ENCODE results near the gene CENPL.
"Not testable (repeated sequence)": the region's sequence is repeated elsewhere in the genome, so short reads cannot be mapped to it uniquely, and the experiment has no call there.

The CENPL gene

GRCh38 chr1:173775578-173776226 lies 49.0 kb downstream of the CENPL start:
- no peak for DNase-seq
- Mint-ChIP-seq H3K4me3 (no peak overlapping the region), H3K9me3 (peaks cover 12% of the 10 kb centered on the region), H3K27ac (no peak overlapping the region), H3K36me3 (ENCODE audit: low read depth) (peaks cover 71% of the 10 kb centered on the region), H3K4me1 (no peaks in the 10 kb centered on the region), H3K27me3 (ENCODE audit: low read depth, poor library complexity) (no peaks in the 10 kb centered on the region)
- no peak for TF ChIP-seq CTCF (IDR thresholded peaks at IDR 0.05)

- Mint-ChIP-seq H3K27ac (no peak overlapping the region), H3K36me3 (ENCODE audit: low read depth) (peaks cover 54% of the 10 kb centered on the region), H3K9me3 (peaks cover 6% of the 10 kb centered on the region), H3K27me3 (ENCODE audit: low read depth, poor library complexity) (no peaks in the 10 kb centered on the region), H3K4me3 (no peak overlapping the region), H3K4me1 (no peaks in the 10 kb centered on the region)
- DNase-seq: no peak
- no peak for TF ChIP-seq CTCF (IDR thresholded peaks at IDR 0.05)
Measured at GRCh38 chr1:173771560-173771959, 53.1 kb downstream of the CENPL start.

GRCh38 chr1:173770330-173770729 lies 54.4 kb downstream of the CENPL start:
- H3K27me3 Mint-ChIP-seq (ENCODE audit: low read depth, poor library complexity); H3K4me1 Mint-ChIP-seq; H3K27ac Mint-ChIP-seq; H3K4me3 Mint-ChIP-seq; DNase-seq; H3K9me3 Mint-ChIP-seq: not testable (repeated sequence)
- peaks cover 54% of the 10 kb centered on the region for H3K36me3 Mint-ChIP-seq (ENCODE audit: low read depth)

- peak overlapping the region; percentile 4 for H3K27ac Mint-ChIP-seq
- peaks cover 54% of the 10 kb centered on the region for H3K36me3 Mint-ChIP-seq (ENCODE audit: low read depth)
- peaks cover 10% of the 10 kb centered on the region for H3K9me3 Mint-ChIP-seq
- TF ChIP-seq CTCF (IDR thresholded peaks at IDR 0.05): no peak
- DNase-seq: no peak
- H3K27me3 Mint-ChIP-seq (ENCODE audit: low read depth, poor library complexity): no peaks in the 10 kb centered on the region
- H3K4me3 Mint-ChIP-seq: no peak overlapping the region
- H3K4me1 Mint-ChIP-seq: no peaks in the 10 kb centered on the region
Measured at GRCh38 chr1:173768827-173769226, 55.9 kb downstream of the CENPL start.

GRCh38 chr1:173768206-173768605 lies 56.5 kb downstream of the CENPL start:
- Mint-ChIP-seq H3K27ac (no peak overlapping the region), H3K4me1 (no peaks in the 10 kb centered on the region), H3K36me3 (ENCODE audit: low read depth) (peaks cover 60% of the 10 kb centered on the region), H3K27me3 (ENCODE audit: low read depth, poor library complexity) (no peaks in the 10 kb centered on the region), H3K4me3 (no peak overlapping the region), H3K9me3 (peaks cover 16% of the 10 kb centered on the region)
- no peak for TF ChIP-seq CTCF (IDR thresholded peaks at IDR 0.05)
- DNase-seq: no peak

- not testable (repeated sequence) for H3K4me1 Mint-ChIP-seq; H3K27ac Mint-ChIP-seq; DNase-seq; H3K4me3 Mint-ChIP-seq; H3K27me3 Mint-ChIP-seq (ENCODE audit: low read depth, poor library complexity)
- Mint-ChIP-seq H3K9me3 (peaks cover 55% of the 10 kb centered on the region), H3K36me3 (ENCODE audit: low read depth) (peaks cover 94% of the 10 kb centered on the region)
Measured at GRCh38 chr1:173764331-173764730, 60.4 kb downstream of the CENPL start.

GRCh38 chr1:173758980-173759379 lies 65.7 kb downstream of the CENPL start:
- Mint-ChIP-seq H3K4me3 (no peak overlapping the region), H3K4me1 (no peaks in the 10 kb centered on the region), H3K27me3 (ENCODE audit: low read depth, poor library complexity) (no peaks in the 10 kb centered on the region), H3K27ac (no peak overlapping the region), H3K9me3 (peaks cover 59% of the 10 kb centered on the region), H3K36me3 (ENCODE audit: low read depth) (peaks cover 95% of the 10 kb centered on the region)
- no peak for TF ChIP-seq CTCF (IDR thresholded peaks at IDR 0.05)
- DNase-seq: no peak
